HepG2 (cell line): ENCODE measurements around the gene NAIF1. TPM values are rescaled to one million over a fixed set of nuclear protein-coding genes. Genes with fewer than 3 reads are reported as not detected.

Source experiments
- ATF1 ChIP-seq: IDR thresholded peaks from 2 replicates; pipeline ENCODE4 v1.6.1; 2016; ENCODE audit warnings: mild to moderate bottlenecking, control low read depth
- E2F5 ChIP-seq: sonication (generic); formaldehyde crosslinking; conservative IDR thresholded peaks from 2 replicates; pipeline ENCODE4 v1.4.0; 2020; ENCODE audit warnings: missing genetic modification reagents
- NFATC3 ChIP-seq: sonication (generic); formaldehyde crosslinking; IDR thresholded peaks from 2 replicates; pipeline ENCODE4 v1.5.1; 2020; ENCODE audit warnings: mild to moderate bottlenecking, missing genetic modification reagents
- RFX5 ChIP-seq: IDR thresholded peaks from 2 replicates; pipeline ENCODE4 v1.6.1; 2011; ENCODE audit warnings: low read depth, low read length, improper control_type of control experiment
- SMAD1 ChIP-seq: sonication (generic); formaldehyde crosslinking; IDR thresholded peaks from 2 replicates; pipeline ENCODE4 v1.4.0; 2020; ENCODE audit warnings: missing genetic modification reagents, low read depth, mild to moderate bottlenecking, borderline replicate concordance
- SNAPC5 ChIP-seq: sonication (generic); formaldehyde crosslinking; IDR thresholded peaks from 2 replicates; pipeline ENCODE4 v1.8.1; 2023; ENCODE audit warnings: mild to moderate bottlenecking, missing genetic modification reagents, borderline replicate concordance
- SOX6 ChIP-seq, 2 experiments: fragments of 450-650 bp in 1 of 2; sonication (generic) in 1 of 2; formaldehyde crosslinking in 1 of 2; IDR thresholded peaks; 2 replicates each; pipeline versions ENCODE4 v1.4.0 to v1.6.1; 2017 to 2020; ENCODE audit warnings: antibody characterized with exemption in 1 of 2, mild to moderate bottlenecking in 1 of 2, missing genetic modification reagents in 1 of 2
- SYNCRIP ChIP-seq: fragments of 200-400 bp; formaldehyde crosslinking; IDR thresholded peaks from 2 replicates; pipeline ENCODE4 v1.6.1; 2018; ENCODE audit warnings: mild to moderate bottlenecking, low read depth, low read length; ENCODE audit not compliant: insufficient read depth
- ZFYVE20 ChIP-seq: sonication (generic); formaldehyde crosslinking; IDR thresholded peaks from 2 replicates; pipeline ENCODE4 v1.8.0; 2023; ENCODE audit warnings: low read depth, mild to moderate bottlenecking, moderate library complexity, missing genetic modification reagents, borderline replicate concordance
- ZNF101 ChIP-seq: sonication (generic); formaldehyde crosslinking; IDR thresholded peaks from 2 replicates; pipeline ENCODE4 v1.4.0; 2020; ENCODE audit warnings: mild to moderate bottlenecking, low read depth, missing genetic modification reagents, borderline replicate concordance
- ZNF276 ChIP-seq: sonication (generic); formaldehyde crosslinking; IDR thresholded peaks from 2 replicates; pipeline ENCODE4 v1.4.0; 2020; ENCODE audit warnings: mild to moderate bottlenecking, low read depth, missing genetic modification reagents
- ZNF609 ChIP-seq: sonication (generic); formaldehyde crosslinking; IDR thresholded peaks from 2 replicates; pipeline ENCODE4 v1.4.0; 2020; ENCODE audit warnings: mild to moderate bottlenecking, missing genetic modification reagents, borderline replicate concordance
- ZNF691 ChIP-seq: sonication (generic); formaldehyde crosslinking; IDR thresholded peaks from 2 replicates; pipeline ENCODE4 v1.4.0; 2020; ENCODE audit warnings: missing genetic modification reagents, low read depth, mild to moderate bottlenecking, borderline replicate concordance
- ZNF704 ChIP-seq: sonication (generic); formaldehyde crosslinking; IDR thresholded peaks from 2 replicates; pipeline ENCODE4 v1.8.1; 2023; ENCODE audit warnings: mild to moderate bottlenecking, inconsistent platforms, moderate library complexity, missing genetic modification reagents, borderline replicate concordance
- ZNF775 ChIP-seq: sonication (generic); formaldehyde crosslinking; IDR thresholded peaks from 2 replicates; pipeline ENCODE4 v1.4.0; 2020; ENCODE audit warnings: missing genetic modification reagents, mild to moderate bottlenecking, moderate library complexity, borderline replicate concordance
- ZNF780A ChIP-seq: sonication (generic); formaldehyde crosslinking; IDR thresholded peaks from 2 replicates; pipeline ENCODE4 v1.8.0; 2022; ENCODE audit warnings: mild to moderate bottlenecking, missing genetic modification reagents, moderate library complexity
- ZSCAN21 ChIP-seq: sonication (generic); formaldehyde crosslinking; IDR thresholded peaks from 2 replicates; pipeline ENCODE4 v1.8.0; 2022; ENCODE audit warnings: mild to moderate bottlenecking, missing genetic modification reagents, moderate library complexity, borderline replicate concordance
- polyA plus RNA-seq, 8 experiments: library from polyadenylated mRNA; depleted of rRNA in 3 of 8; stranded (reverse) in 7 of 8; unstranded in 1 of 8; fragments of >200 nt; fragmentation: Illumina TruSeq in 4 of 8; extraction: Trizol in 4 of 8; gene quantifications; 2 replicates each; pipeline versions ENCODE4 v1.2.1 to v1.2.3, GENCODE V29; 2011 to 2016; ENCODE audit warnings: low read depth in 4 of 8, missing spikeins in 1 of 8, mixed read lengths in 1 of 8; ENCODE audit not compliant: insufficient read depth in 1 of 8
- total RNA-seq, 5 experiments: library from RNA; depleted of rRNA; stranded (reverse); fragments of >200 nt; fragmentation: Illumina TruSeq; extraction: Trizol; gene quantifications; 2 replicates each; pipeline ENCODE4 v1.2.3, GENCODE V29; 2016; ENCODE audit warnings: low read depth in 1 of 5

The NAIF1 gene
- total and polyA plus RNA-seq, 2 of the 13 experiments (the other 11 are each of a cell fraction or from before 2014, with no cell fraction given): 6.0 to 6.9 TPM

- TF ChIP-seq ZNF704 (CRISPR knock-in tag) (no peak), E2F5 (CRISPR knock-in tag) (no peak), ZNF780A (no peak), SOX6 (IDR thresholded peaks at IDR 0.05) (no peak), SOX6 (CRISPR knock-in tag; IDR thresholded peaks at IDR 0.05) (peak; percentile 75), ZFYVE20 (CRISPR knock-in tag) (no peak), ZNF609 (peak; percentile 64; the same call in 1 of the 2 replicates), ZNF276 (CRISPR knock-in tag) (no peak), ZNF101 (CRISPR knock-in tag) (no peak), SYNCRIP (no peak), SNAPC5 (no peak), ATF1 (no peak; the same call in 1 of the 2 replicates), RFX5 (no peak), SMAD1 (CRISPR knock-in tag) (no peak), ZSCAN21 (CRISPR knock-in tag) (no peak), ZNF691 (CRISPR knock-in tag) (no peak), NFATC3 (no peak), ZNF775 (CRISPR knock-in tag) (no peak)
Measured at GRCh38 chr9:128073253-128073886, 6.2 kb upstream of the NAIF1 start (continued).
